ENCODE data around the gene NUDT22.

The NUDT22 gene

GRCh38 chr11:64275841-64276240 is 49.8 kb downstream of the NUDT22 start:
- DNase-seq (ENCODE audit: low spot score): no peak

- no peak for DNase-seq (ENCODE audit: low spot score)
Observed at GRCh38 chr11:64276653-64277431, 50.8 kb downstream of the NUDT22 start.

DNA sequence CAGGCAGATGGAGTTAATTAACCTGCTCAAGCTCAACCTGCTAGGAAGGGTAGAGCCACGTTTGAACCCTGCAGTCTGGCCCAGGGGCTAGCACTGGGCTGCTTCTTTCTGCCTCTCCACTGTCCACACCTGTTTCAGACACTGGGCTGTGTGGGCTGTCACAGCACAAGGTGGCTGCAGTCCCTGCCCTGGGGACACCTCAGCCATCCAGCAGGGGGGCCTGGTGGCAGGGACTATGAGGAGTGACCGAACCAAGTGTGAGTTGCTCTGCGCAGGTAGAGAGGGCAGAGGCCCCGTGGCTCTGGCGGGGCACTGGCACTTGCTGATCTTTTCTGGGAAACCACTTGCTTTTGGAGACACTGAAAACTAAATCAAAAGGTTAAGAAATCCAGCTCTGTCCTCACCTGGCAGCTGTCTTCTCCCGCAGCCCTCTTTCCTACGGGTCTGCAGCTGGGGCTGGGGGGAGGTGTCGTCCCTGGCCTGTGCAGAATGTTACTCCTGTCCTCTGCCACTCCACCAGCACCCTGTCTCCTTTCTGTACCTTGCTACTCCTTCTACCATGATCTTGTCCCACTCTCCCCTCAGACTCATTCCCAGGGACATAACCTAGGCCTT is 52.6 kb downstream of the NUDT22 start:
- no peak for DNase-seq (ENCODE audit: low spot score)

Measured in kidney tubule cell (primary cell).